ENCODE data around the gene SLC25A22.

GRCh38 chr11:742571-743201 lies 55.4 kb downstream of the SLC25A22 start:
- TF ChIP-seq, protein P1, sequence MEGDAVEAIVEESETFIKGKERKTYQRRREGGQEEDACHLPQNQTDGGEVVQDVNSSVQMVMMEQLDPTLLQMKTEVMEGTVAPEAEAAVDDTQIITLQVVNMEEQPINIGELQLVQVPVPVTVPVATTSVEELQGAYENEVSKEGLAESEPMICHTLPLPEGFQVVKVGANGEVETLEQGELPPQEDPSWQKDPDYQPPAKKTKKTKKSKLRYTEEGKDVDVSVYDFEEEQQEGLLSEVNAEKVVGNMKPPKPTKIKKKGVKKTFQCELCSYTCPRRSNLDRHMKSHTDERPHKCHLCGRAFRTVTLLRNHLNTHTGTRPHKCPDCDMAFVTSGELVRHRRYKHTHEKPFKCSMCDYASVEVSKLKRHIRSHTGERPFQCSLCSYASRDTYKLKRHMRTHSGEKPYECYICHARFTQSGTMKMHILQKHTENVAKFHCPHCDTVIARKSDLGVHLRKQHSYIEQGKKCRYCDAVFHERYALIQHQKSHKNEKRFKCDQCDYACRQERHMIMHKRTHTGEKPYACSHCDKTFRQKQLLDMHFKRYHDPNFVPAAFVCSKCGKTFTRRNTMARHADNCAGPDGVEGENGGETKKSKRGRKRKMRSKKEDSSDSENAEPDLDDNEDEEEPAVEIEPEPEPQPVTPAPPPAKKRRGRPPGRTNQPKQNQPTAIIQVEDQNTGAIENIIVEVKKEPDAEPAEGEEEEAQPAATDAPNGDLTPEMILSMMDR (IDR thresholded peaks at IDR 0.05) = no peak
- TF ChIP-seq RAD21 (IDR thresholded peaks at IDR 0.05; ENCODE audit: low read length) (no peak), GABPA (IDR thresholded peaks at IDR 0.05; ENCODE audit: low read depth) (no peak), JUND (IDR thresholded peaks at IDR 0.05) (no peak), TCF12 (IDR thresholded peaks at IDR 0.05) (no peak), ZBTB33 (IDR thresholded peaks at IDR 0.05; ENCODE audit: borderline replicate concordance, low read depth) (no peak)
- TF ChIP-seq, protein P2, sequence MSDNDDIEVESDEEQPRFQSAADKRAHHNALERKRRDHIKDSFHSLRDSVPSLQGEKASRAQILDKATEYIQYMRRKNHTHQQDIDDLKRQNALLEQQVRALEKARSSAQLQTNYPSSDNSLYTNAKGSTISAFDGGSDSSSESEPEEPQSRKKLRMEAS (IDR thresholded peaks at IDR 0.05; ENCODE audit: low read depth) = no peak
